Stimulated activated naive CD8-positive, alpha-beta T cell treated with anti-CD3 and anti-CD28 coated beads, Interleukin-15, Interleukin-2, amounts not matched to agents 100 U/mL and 50 U/mL, for 24 hours (primary cell): ENCODE data around the gene KCNIP3.
"Not testable (repeated sequence)": the region's sequence is repeated elsewhere in the genome, so short reads cannot be mapped to it uniquely, and the experiment has no call there.

Experiments used
- ATAC-seq: fragments of 150-1000 bp; cut with Tn5 transposase; one replicate; pipeline ENCODE4 v1.10.0; 2021
- DNase-seq: peaks from one replicate; pipeline ENCODE4 v3.0.0; 2021

Gene KCNIP3

GRCh38 chr2:95296880-95297487 lies at the start of gene KCNIP3:
Gene KCNIP3, plus strand, starts transcription at chr2:95297347. Its CDS starts 92 bp downstream, at chr2:95297439.
- no peak for DNase-seq
- ATAC-seq, result no peak

- DNase-seq, result no peak
- ATAC-seq, result no peak
These were observed 38.9 kb upstream of the KCNIP3 start for GRCh38 chr2:95258271-95258670.

GRCh38 chr2:95260028-95261023 lies 36.8 kb upstream of the KCNIP3 start:
- DNase-seq (no peak), ATAC-seq (no peak)

GRCh38 chr2:95261602-95262001 lies 35.5 kb upstream of the KCNIP3 start:
- no peak for DNase-seq
- ATAC-seq, result no peak

GRCh38 chr2:95262896-95263542 lies 34.1 kb upstream of the KCNIP3 start:
- no peak for ATAC-seq
- DNase-seq, result no peak

GRCh38 chr2:95264624-95265023 lies 32.5 kb upstream of the KCNIP3 start:
- DNase-seq (no peak), ATAC-seq (no peak)

- ATAC-seq (no peak), DNase-seq (no peak)
These were observed 32.0 kb upstream of the KCNIP3 start for GRCh38 chr2:95265182-95265581.

GRCh38 chr2:95266781-95267430 lies 30.2 kb upstream of the KCNIP3 start:
- DNase-seq, result no peak
- no peak for ATAC-seq

GRCh38 chr2:95267458-95268210 lies 29.5 kb upstream of the KCNIP3 start:
- DNase-seq (no peak), ATAC-seq (no peak)

- ATAC-seq (no peak), DNase-seq (no peak)
These were observed 28.7 kb upstream of the KCNIP3 start for GRCh38 chr2:95268211-95269035.

- no peak for ATAC-seq
- DNase-seq, result no peak
These were observed 28.0 kb upstream of the KCNIP3 start for GRCh38 chr2:95269036-95269680.

GRCh38 chr2:95269745-95270144 lies 27.4 kb upstream of the KCNIP3 start:
- not testable (repeated sequence) for DNase-seq, ATAC-seq

- ATAC-seq (no peak), DNase-seq (no peak)
These were observed 26.5 kb upstream of the KCNIP3 start for GRCh38 chr2:95270541-95271081.

- DNase-seq (no peak), ATAC-seq (no peak)
These were observed 25.7 kb upstream of the KCNIP3 start for GRCh38 chr2:95271381-95271971.

- no peak for DNase-seq
- ATAC-seq, result no peak
These were observed 24.8 kb upstream of the KCNIP3 start for GRCh38 chr2:95272299-95272751.

- DNase-seq (no peak), ATAC-seq (no peak)
These were observed 24.4 kb upstream of the KCNIP3 start for GRCh38 chr2:95272781-95273180.

- DNase-seq (no peak), ATAC-seq (no peak)
These were observed 23.4 kb upstream of the KCNIP3 start for GRCh38 chr2:95273566-95274290.

GRCh38 chr2:95274291-95275150 lies 22.6 kb upstream of the KCNIP3 start, which contains the start of gene PROM2:
Gene PROM2, plus strand, starts transcription at chr2:95274449. Its CDS starts 137 bp downstream, at chr2:95274586.
- DNase-seq, result no peak
- ATAC-seq, result no peak
